ENCODE data around the gene GRID1.

The GRID1 gene

DNA sequence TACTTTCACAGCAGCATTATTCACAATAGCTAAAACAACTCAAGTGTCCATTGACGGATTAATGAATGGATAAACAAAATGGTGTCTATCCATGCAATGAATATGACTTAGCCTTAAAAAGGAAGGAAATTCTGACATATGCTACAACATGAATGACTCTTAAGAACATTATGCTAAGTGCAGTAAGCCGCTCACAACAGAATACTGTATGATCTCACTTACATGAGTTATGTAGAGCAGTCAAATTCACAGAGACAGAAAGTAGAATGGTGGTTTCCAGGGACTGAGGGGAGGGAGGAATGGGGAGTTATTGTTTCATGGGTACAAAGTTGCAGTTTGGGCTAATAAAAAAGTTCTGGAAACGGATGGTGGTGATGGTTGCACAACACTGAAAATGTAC is 282.0 kb downstream of the GRID1 start:
- H3K4me3 ChIP-seq (ENCODE audit: low read depth, low read length), result no peak overlapping the region
- H3K9me3 ChIP-seq (ENCODE audit: control insufficient read depth, insufficient read depth, low read depth, low read length), result no peaks in the 10 kb centered on the region
- no peaks in the 10 kb centered on the region for H3K36me3 ChIP-seq (ENCODE audit: control insufficient read depth in 2 of 2, insufficient read depth in 1 of 2, low read length in 2 of 2)
- H3K27ac ChIP-seq (ENCODE audit: extremely low read depth, low read depth, low read length), result no peak overlapping the region
- CTCF ChIA-PET, result interaction anchor here (0.6 kb wide), 1 partner anchor 125 kb away, joined by 4 read pairs; no protein-coding TSS in a partner anchor
- POLR2A ChIA-PET, result no interaction called here
- H3K4me1 ChIP-seq (ENCODE audit: control insufficient read depth, insufficient read depth, low read length), result no peaks in the 10 kb centered on the region
- TF ChIP-seq, protein P1, sequence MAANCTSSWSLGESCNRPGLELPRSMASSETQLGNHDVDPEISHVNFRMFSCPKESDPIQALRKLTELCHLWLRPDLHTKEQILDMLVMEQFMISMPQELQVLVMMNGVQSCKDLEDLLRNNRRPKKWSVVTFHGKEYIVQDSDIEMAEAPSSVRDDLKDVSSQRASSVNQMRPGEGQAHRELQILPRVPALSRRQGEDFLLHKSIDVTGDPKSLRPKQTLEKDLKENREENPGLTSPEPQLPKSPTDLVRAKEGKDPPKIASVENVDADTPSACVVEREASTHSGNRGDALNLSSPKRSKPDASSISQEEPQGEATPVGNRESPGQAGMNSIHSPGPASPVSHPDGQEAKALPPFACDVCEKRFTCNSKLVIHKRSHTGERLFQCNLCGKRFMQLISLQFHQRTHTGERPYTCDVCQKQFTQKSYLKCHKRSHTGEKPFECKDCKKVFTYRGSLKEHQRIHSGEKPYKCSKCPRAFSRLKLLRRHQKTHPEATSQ (tag by site-specific recombination; IDR thresholded peaks at IDR 0.05), result no peak
- no peak for TF ChIP-seq ZNF248 (tag by site-specific recombination; IDR thresholded peaks at IDR 0.05)
- no peak for TF ChIP-seq YY1 (tag by site-specific recombination; IDR thresholded peaks at IDR 0.05)
- TF ChIP-seq ZNF670 (tag by site-specific recombination; IDR thresholded peaks at IDR 0.05; ENCODE audit: low read depth), result no peak
- TF ChIP-seq, protein P2, sequence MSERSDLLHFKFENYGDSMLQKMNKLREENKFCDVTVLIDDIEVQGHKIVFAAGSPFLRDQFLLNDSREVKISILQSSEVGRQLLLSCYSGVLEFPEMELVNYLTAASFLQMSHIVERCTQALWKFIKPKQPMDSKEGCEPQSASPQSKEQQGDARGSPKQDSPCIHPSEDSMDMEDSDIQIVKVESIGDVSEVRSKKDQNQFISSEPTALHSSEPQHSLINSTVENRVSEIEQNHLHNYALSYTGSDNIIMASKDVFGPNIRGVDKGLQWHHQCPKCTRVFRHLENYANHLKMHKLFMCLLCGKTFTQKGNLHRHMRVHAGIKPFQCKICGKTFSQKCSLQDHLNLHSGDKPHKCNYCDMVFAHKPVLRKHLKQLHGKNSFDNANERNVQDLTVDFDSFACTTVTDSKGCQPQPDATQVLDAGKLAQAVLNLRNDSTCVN (tag by site-specific recombination; optimal IDR thresholded peaks at IDR 0.05), result no peak
- no peak for TF ChIP-seq ZNF175 (tag by site-specific recombination; IDR thresholded peaks at IDR 0.05)
- TF ChIP-seq, protein P3, sequence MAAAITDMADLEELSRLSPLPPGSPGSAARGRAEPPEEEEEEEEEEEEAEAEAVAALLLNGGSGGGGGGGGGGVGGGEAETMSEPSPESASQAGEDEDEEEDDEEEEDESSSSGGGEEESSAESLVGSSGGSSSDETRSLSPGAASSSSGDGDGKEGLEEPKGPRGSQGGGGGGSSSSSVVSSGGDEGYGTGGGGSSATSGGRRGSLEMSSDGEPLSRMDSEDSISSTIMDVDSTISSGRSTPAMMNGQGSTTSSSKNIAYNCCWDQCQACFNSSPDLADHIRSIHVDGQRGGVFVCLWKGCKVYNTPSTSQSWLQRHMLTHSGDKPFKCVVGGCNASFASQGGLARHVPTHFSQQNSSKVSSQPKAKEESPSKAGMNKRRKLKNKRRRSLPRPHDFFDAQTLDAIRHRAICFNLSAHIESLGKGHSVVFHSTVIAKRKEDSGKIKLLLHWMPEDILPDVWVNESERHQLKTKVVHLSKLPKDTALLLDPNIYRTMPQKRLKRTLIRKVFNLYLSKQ (tag by site-specific recombination; IDR thresholded peaks at IDR 0.05; ENCODE audit: borderline replicate concordance), result no peak
- TF ChIP-seq, protein P4, sequence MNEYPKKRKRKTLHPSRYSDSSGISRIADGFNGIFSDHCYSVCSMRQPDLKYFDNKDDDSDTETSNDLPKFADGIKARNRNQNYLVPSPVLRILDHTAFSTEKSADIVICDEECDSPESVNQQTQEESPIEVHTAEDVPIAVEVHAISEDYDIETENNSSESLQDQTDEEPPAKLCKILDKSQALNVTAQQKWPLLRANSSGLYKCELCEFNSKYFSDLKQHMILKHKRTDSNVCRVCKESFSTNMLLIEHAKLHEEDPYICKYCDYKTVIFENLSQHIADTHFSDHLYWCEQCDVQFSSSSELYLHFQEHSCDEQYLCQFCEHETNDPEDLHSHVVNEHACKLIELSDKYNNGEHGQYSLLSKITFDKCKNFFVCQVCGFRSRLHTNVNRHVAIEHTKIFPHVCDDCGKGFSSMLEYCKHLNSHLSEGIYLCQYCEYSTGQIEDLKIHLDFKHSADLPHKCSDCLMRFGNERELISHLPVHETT (tag by site-specific recombination; IDR thresholded peaks at IDR 0.05), result no peak
- no peak for TF ChIP-seq ZNF19 (tag by site-specific recombination; IDR thresholded peaks at IDR 0.05; ENCODE audit: low read depth)
- no peak for TF ChIP-seq GLIS2 (tag by site-specific recombination; IDR thresholded peaks at IDR 0.05)
- TF ChIP-seq HOXD13 (CRISPR knock-in tag; IDR thresholded peaks at IDR 0.05; ENCODE audit: borderline replicate concordance), result no peak
- no peak for TF ChIP-seq YY2 (tag by site-specific recombination; IDR thresholded peaks at IDR 0.05)
- TF ChIP-seq ZFP69B (tag by site-specific recombination; IDR thresholded peaks at IDR 0.05), result no peak
- TF ChIP-seq ZNF311 (tag by site-specific recombination; IDR thresholded peaks at IDR 0.05; ENCODE audit: borderline replicate concordance), result no peak

DNA sequence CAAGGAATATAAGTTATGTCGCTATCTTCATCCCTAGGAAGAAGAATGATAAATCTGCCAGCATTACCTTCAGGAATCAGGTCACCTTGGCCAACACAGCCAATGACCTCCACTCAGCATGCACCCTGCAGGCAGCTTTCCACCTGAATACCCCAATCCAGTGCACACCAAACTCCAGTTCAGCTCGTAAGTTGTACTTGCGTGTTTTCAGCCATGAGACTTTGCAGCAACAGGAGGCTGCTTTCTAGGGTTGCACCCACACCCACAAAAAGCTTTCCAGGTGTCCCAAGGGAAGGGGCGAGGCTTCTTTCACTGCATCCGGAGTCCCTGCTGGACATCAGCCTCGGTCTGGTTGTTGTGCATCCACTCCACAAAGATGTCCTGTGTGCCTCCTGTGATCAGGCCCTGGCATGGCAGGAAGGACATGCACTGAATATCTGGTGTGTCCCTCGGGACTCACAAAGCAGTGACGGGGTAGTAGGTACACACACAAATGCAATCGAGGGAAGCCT is 282.9 kb downstream of the GRID1 start:
- Histone ChIP-seq H3K9me3 (ENCODE audit: control insufficient read depth, insufficient read depth, low read depth, low read length) (no peaks in the 10 kb centered on the region), H3K4me3 (ENCODE audit: low read depth, low read length) (no peak overlapping the region), H3K36me3 (ENCODE audit: control insufficient read depth in 2 of 2, insufficient read depth in 1 of 2, low read length in 2 of 2) (no peaks in the 10 kb centered on the region), H3K27ac (ENCODE audit: extremely low read depth, low read depth, low read length) (no peak overlapping the region), H3K4me1 (ENCODE audit: control insufficient read depth, insufficient read depth, low read length) (no peaks in the 10 kb centered on the region)
- TF ChIP-seq OSR2 (tag by site-specific recombination; IDR thresholded peaks at IDR 0.05) (no peak), ZBTB1 (tag by site-specific recombination; IDR thresholded peaks at IDR 0.05) (no peak), GFI1B (tag by site-specific recombination; IDR thresholded peaks at IDR 0.05) (no peak), ZNF138 (tag by site-specific recombination; IDR thresholded peaks at IDR 0.05; ENCODE audit: borderline replicate concordance) (no peak), ZNF404 (tag by site-specific recombination; IDR thresholded peaks at IDR 0.05) (no peak), ZNF24 (tag by site-specific recombination; IDR thresholded peaks at IDR 0.05) (no peak), MEIS1 (CRISPR knock-in tag; IDR thresholded peaks at IDR 0.05; ENCODE audit: borderline replicate concordance) (no peak), ZNF843 (tag by site-specific recombination; IDR thresholded peaks at IDR 0.05) (no peak), ZNF341 (tag by site-specific recombination; IDR thresholded peaks at IDR 0.05; ENCODE audit: low read depth) (no peak), IKZF3 (tag by site-specific recombination; IDR thresholded peaks at IDR 0.05) (no peak)
- TF ChIP-seq, protein P5, sequence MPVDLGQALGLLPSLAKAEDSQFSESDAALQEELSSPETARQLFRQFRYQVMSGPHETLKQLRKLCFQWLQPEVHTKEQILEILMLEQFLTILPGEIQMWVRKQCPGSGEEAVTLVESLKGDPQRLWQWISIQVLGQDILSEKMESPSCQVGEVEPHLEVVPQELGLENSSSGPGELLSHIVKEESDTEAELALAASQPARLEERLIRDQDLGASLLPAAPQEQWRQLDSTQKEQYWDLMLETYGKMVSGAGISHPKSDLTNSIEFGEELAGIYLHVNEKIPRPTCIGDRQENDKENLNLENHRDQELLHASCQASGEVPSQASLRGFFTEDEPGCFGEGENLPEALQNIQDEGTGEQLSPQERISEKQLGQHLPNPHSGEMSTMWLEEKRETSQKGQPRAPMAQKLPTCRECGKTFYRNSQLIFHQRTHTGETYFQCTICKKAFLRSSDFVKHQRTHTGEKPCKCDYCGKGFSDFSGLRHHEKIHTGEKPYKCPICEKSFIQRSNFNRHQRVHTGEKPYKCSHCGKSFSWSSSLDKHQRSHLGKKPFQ (tag by site-specific recombination; IDR thresholded peaks at IDR 0.05), result no peak
- TF ChIP-seq, protein P6, sequence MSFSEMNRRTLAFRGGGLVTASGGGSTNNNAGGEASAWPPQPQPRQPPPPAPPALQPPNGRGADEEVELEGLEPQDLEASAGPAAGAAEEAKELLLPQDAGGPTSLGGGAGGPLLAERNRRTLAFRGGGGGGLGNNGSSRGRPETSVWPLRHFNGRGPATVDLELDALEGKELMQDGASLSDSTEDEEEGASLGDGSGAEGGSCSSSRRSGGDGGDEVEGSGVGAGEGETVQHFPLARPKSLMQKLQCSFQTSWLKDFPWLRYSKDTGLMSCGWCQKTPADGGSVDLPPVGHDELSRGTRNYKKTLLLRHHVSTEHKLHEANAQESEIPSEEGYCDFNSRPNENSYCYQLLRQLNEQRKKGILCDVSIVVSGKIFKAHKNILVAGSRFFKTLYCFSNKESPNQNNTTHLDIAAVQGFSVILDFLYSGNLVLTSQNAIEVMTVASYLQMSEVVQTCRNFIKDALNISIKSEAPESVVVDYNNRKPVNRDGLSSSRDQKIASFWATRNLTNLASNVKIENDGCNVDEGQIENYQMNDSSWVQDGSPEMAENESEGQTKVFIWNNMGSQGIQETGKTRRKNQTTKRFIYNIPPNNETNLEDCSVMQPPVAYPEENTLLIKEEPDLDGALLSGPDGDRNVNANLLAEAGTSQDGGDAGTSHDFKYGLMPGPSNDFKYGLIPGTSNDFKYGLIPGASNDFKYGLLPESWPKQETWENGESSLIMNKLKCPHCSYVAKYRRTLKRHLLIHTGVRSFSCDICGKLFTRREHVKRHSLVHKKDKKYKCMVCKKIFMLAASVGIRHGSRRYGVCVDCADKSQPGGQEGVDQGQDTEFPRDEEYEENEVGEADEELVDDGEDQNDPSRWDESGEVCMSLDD (tag by site-specific recombination; IDR thresholded peaks at IDR 0.05), result no peak
- POLR2A ChIA-PET, result no interaction called here
- CTCF ChIA-PET, result no interaction called here
